Stimulated activated CD4-positive, alpha-beta T cell treated with anti-CD3 and anti-CD28 coated beads, Interleukin-4, amount 100 ng/mL, for 1 hour (primary cell): ENCODE data around the gene ADAMTSL4.

ENCODE experiments used
- DNase-seq: peaks from one replicate; pipeline ENCODE4 v3.0.0-alpha.2; 2020

The ADAMTSL4 gene

DNA sequence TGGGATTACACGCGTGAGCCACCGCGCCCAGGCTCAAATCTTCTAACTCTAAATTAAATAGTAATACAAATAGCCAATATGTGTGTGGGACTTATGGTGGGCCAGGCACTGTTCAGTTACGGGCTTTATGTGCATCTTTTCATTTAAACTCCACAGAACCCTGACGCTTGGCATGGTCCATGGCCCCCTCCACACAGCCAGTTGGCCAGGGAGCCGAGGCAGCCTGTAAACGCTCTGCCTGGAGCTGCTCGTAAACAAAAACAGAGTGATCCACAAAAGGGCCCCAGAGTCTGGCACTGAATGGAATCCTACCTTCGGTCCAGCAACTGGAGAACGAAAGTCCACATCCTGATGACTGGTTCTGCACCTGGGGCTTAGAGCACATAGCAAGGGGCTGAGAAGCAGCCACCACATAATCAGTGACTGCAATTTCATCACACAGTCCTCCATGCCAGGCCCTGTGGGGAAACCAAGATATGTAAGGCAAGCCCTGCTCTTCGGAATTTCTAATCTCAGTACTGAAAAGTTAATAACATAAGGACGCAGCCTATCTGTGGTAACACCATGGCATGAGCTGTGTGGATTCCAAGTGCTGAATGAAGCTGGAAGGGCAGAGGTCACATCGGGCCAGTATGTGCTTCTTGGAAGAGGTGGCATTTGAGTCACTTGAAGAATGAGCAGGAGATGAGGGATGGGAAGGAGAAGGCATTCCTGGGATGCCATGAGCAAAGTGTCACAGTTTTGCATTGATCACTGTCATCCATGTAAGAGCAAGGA is 13.5 kb upstream of the ADAMTSL4 start:
- no peak for DNase-seq

DNA sequence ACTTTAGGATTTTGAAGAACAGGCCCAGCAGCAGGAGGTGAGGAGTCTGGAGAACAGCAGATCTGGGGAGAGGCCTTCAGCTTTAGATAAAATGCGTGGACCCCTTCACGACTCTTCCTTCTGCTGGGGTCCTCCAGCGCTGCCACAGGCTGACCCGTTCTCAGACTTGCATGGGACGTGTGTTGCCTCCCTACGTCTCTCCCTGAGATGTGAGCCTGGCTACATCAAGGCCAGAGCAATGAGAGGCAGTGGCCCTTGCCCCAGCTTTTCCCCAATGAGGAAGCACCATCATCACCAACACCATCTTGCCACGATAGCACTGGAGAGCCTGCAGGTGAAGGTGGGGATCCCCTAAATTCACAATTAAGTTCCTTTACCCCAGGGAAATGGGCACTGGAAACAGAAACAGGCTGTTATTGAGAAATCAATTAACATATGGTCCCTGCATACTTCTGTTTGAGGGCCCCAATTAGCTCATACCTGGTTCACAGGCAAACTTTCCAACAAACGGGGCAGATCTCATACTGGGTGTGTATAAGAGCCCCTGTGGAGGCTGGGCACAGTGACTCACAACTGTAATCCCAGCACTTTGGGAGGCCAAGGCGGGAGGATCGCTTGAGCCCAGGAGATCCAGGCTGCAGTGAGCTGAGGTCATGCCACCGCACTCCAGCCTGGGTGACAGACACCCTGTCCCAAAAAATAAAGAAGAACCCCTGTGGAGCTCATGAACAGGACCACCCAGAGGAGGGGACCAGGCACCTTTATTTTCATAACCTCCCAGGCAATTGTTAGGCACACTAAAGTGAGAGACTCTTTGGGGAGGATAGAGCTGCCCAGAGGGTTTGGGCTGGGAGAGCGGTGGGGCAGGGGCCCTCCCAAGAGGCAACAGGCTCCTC is 12.1 kb upstream of the ADAMTSL4 start:
- no peak for DNase-seq

DNA sequence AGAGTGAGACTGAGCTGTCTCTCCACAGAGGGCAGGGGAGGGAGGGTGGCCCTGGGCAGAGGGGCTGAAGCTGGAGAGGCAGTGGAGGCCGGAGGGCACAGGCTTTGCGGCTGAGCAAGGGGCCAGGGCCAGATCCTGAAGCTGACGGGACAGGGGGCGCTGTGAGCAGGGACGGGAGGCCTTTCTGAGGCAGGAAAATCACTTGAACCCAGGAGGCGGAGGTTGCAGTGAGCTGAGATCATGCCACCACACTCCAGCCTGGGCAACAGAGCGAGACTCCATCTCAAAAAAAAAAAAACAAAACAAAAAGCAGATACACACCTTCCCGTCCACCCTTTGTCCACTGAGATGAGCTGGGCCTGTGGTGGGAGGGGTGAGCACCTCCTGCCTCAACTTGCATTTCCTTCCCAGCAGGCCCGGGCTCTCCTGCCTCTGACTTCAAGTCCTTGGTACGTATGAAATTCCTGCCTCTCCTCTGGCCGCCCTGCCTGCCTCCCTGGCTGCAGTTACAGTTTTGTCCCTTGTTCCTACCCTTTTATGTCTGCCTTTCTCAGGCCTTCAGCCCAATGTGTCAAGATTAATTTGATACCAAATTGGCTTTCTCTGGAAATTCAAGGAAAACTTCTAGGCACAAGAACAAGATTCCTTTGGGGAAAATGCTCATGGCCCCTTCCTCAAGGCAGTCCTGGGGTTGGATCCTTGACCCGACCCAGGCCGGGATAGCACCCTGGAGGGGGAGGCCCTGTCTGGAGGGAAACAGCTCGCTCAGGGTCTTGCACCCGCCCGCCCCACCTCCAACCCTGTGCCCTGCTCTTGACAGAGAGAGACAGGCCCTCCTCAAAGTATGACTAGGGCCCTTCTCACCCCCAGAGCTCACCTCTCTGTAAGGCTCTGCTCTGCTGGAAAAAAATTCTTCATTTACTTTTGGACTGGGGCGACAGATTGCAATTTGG is 11.2 kb upstream of the ADAMTSL4 start:
- no peak for DNase-seq

DNA sequence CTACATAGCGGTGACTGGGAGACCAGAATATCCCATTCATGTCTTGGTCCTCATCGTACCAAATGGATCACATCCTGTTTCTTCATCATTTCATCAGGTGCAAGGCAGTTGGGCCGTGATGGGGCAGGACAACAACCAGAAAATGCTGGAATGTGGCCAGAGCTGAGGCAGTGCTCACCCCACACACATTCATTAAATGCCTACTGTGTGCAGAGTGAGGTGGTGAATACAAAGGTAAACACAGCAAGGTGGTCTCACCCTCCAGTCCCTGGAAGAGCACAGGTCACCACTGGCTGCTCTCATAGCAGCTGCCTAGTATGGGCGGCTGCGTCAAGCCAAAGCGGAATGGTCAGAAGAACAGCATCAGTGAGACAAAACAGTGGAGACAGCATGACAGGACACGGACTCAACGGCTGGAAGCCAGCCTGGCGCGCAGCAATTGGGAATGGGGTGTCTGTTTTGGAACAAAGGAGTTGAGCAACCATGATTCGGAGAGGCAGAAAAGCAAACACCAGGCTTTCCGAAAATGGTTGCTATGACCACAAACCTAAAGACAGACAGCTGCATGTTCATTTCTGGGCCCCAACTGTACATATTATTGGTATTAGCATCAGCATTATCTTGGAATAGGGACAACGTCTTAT is 5.6 kb upstream of the ADAMTSL4 start:
- DNase-seq, result no peak

DNA sequence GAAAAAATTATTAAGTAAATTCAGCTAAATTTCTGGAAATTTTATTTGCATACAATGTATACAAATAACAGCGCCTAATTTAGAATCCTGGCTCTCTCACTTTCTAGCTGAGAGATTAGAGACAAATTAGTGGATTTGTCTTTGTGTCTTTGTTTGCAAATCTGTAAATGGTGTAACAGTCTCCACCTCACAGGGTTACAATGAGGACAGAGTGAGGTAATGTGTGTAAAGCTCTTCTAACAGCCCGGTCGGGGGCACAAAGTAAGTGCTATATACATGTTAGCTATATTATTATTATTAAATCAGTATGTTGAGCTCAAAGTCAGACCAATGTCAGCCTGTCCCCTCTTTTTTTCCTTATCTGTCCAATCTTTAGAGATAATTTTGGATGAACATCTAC is 5.0 kb upstream of the ADAMTSL4 start:
- DNase-seq, result no peak

DNA sequence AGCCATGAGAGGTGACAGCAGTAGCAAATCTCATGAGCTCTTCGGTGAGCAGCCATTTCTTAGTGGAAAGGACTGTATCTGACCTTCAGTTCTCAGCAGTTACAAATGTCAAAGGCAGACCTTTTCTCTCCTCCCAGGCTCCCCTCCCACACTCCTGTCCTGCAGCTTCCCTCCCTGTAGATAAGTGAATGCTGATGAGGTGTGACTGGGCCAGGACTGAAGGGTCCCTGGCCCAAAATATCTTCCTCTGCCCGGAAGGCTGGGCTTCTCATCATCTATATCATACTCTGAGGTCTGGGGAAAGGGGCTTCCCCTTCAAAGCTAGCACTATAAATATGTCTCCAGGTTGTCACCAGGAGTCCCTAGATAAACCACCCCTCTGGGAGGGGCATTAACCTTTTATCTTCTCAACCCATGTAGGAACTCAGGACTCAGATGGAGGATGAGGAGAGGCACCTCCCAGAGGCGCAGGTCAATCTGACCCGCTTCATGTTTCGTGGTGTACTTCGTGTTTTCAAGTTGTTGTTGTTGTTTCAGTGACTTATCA is 3.6 kb upstream of the ADAMTSL4 start:
- DNase-seq, result no peak

DNA sequence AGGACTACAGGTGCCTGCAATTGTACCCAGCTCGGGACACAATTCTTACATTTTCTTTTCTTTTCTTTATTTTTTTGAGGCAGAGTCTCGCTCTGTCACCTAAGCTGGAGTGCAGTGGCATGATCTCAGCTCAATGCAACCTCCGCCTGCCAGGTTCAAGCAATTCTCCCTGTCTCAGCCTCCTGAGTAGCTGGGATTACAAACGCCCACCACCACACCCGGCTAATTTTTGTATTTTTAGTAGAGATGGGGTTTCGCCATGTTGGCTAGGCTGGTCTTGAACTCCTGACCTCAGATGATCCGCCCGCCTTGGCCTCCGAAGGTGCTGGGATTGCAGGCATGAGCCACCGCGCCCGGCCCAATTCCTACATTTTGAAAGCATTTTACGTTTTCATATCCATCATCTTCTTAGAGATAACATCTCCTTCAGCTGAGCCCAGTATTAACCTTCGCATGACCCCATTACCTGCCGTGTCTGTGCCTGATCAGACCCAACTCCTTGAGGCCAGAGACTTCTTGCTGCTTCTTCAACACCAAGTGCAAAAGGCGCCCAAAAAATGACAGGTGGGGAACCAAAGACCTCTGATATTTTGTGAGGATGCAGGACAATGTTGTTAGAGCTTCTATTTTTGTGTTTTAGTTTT is 2.8 kb upstream of the ADAMTSL4 start:
- DNase-seq, result no peak

DNA sequence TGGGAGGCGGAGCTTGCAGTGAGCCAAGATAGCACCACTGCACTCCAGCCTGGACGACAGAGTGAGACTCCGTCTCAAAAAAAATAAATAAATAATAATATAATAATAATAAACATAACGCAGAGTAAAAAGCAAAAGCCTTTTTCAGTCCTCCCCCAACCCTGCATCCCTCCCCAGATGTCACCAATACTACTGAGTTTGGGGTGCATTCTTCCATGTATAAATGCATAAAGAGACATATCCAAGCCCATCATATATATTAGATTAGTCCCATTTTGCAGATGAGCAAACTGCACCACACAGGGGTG is 930 bp upstream of the ADAMTSL4 start:
- DNase-seq, result no peak

DNA sequence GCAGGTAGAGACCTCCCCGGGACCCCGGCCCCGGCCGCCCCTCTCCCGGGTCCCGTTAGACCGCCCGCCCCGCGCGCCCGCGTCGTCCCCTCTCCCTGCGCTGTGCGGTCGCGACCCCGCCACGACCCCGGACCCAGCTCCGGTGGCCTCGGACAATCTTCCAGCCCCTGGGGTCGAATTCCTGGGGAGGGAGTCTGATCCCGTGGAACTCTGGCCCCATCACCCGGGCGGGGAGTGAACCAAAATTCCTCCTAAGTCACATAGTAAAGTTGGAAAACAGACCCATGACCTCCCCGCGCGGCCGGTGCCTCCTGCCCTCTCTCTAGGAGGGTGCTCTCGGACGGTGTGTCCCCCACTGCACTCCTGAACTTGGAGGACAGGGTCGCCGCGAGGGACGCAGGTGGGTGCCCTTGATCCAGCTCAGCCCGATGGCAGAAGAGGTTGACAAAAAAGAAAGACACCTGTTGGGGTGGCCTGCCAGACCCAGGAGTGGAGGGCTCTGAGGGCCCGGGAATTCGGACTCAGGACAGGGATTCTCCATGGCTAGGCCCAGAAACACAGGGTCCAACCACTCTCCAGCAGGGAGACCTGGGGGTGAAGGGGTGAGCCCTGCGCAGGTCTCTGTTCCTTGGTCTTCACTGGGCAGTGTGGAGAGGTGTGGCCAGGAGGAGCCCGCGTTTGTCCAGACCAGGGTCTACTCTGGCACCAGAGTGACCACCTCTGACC is 451 bp downstream of the ADAMTSL4 start:
- no peak for DNase-seq

DNA sequence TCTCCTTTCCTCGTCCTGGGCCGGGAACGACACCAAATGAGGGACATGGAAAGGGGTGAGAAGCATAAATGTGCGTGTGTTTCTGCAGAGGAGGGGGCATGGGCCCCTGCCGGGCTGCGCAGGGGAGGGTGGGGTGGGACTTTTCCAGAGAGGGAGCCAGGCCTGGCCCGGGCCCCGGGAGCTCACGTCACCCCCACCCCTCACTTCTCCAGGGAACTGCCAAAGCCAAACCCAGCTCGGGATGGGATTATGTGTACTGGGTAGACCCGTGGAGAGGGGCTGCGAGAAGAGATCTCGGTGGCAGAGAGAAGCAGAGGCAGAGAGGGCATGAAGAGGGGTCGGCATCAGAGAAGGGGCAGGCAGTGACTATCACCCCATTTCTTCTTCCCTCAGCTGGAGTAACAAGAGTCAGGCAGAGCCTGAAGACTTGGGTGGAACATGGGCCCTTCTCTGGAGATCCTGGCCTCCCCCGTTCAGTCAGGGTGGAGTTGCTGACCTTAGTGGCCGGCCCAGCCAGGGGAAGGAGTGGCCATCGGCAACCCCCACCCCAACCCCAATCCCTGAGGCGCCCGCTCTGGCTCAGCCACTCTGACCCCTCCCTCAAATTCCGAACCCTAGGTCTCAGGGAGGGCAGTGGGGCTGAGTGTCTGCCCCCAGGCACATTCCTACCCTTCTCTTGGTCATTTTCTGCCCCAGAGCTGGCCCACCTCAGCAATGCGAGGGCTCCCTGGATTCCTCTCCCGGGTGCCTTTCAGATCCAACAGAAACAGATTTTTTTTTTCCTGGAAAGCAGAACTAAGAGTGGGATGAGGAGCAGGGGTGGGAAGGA is 1.2 kb downstream of the ADAMTSL4 start:
- no peak for DNase-seq

DNA sequence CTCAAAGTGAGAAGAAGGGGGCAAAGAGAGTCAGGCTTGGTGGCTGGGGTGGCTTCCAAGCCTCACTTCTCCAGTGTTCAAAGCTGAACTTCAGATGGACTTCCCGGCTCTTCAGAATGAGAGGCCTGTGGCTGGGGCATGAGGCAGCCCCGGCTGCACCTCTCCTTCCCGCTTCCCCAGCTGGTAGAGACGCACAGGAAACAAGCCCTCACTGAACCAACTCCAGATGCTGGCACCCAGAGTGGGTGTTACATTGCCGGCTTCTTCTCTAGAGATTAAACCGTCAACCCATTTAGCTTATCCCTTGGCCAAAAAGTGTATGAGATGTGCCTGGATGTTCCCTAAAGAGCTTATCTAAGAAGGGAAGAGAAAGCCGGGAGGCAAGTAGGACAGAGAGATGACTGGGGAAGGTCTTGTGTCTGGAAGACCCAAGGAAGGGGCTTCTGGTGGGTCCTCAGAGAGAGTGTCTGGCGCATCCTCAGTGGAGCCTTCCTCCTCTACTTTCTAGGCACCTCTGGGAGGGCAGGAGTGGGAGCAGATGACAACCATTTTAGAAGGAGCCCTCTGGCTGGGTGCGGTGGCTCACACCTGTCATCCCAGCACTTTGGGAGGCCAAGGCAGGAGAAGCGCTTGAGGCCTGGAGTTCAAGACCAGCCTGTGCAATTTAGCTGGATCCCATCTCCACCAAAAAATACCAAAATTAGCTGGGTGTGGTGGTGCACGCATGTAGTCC is 2.0 kb downstream of the ADAMTSL4 start:
- DNase-seq, result no peak

DNA sequence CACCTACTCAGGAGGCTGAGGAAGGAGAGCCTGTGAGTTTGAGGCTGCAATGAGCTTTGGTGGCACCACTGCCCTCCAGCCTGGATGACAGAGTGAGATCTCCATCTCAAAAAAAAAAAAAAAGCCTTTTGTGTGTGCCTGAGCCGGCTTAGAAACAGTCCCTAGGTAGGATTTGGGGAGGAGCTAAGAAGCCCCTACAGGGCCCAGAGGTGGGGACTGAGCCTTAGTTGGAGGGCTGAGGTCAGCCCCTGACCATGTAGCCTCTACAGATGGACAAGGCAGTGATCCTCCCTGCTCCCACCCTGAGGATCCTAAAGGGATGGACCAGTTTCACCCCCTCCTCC is 2.5 kb downstream of the ADAMTSL4 start:
- DNase-seq, result no peak

DNA sequence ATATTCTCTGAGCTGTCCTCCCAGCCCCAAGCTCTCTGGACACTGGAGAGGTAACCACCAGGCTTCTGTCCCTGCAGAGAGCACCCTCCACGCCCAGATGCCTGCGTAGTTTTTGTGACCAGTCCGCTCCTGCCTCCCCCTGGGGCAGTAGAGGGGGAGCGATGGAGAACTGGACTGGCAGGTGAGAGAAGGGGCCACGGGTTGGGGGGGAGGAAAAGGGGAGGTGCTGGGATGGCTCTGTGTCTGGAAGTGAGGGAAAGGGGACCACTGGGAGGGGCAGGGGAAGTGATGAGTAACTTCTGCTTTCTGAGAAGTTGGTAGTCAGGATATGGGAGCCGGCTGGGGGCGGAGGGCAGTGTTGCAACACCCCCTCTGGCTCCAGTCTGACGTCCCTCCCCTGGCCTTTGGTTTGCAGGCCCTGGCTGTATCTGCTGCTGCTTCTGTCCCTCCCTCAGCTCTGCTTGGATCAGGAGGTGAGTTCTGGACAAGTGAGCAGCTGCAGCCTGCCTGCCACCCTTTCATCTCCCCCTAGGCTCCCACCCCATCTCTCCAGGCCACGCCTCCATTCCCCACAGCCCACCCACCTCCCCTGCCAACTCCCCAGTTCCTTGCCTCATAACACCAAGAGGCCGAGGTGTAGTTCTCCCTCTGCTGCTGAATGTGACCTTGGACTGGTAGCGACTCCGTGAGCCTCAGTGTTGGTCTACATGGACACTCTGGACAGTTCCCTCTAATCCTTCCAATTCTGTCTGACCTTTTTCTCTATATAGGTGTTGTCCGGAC is 3.1 kb downstream of the ADAMTSL4 start:
- DNase-seq, result no peak

DNA sequence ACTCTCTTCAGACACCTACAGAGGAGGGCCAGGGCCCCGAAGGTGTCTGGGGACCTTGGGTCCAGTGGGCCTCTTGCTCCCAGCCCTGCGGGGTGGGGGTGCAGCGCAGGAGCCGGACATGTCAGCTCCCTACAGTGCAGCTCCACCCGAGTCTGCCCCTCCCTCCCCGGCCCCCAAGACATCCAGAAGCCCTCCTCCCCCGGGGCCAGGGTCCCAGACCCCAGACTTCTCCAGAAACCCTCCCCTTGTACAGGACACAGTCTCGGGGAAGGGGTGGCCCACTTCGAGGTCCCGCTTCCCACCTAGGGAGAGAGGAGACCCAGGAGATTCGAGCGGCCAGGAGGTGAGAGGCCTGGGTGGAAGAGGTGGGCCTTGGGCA is 3.7 kb downstream of the ADAMTSL4 start:
- no peak for DNase-seq

DNA sequence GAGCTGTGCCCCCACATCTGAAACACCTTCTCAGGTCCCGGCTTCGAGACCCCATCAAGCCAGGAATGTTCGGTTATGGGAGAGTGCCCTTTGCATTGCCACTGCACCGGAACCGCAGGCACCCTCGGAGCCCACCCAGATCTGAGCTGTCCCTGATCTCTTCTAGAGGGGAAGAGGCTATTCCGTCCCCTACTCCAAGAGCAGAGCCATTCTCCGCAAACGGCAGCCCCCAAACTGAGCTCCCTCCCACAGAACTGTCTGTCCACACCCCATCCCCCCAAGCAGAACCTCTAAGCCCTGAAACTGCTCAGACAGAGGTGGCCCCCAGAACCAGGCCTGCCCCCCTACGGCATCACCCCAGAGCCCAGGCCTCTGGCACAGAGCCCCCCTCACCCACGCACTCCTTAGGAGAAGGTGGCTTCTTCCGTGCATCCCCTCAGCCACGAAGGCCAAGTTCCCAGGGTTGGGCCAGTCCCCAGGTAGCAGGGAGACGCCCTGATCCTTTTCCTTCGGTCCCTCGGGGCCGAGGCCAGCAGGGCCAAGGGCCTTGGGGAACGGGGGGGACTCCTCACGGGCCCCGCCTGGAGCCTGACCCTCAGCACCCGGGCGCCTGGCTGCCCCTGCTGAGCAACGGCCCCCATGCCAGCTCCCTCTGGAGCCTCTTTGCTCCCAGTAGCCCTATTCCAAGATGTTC is 4.3 kb downstream of the ADAMTSL4 start:
- DNase-seq, result no peak

DNA sequence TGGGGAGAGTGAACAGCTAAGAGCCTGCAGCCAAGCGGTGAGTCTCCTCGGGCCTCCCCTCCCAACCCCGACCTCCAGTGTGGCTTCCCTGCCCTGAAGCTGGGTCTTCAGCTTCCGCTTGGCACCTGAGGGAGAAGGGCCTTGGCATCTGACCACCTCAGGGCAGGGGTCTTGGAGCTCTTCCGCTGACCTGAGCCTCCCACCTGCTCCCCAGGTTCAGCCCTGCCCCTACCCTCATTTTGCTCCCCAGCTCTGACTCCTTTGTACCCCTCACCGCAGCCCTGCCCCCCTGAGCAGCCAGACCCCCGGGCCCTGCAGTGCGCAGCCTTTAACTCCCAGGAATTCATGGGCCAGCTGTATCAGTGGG is 4.9 kb downstream of the ADAMTSL4 start:
- no peak for DNase-seq

DNA sequence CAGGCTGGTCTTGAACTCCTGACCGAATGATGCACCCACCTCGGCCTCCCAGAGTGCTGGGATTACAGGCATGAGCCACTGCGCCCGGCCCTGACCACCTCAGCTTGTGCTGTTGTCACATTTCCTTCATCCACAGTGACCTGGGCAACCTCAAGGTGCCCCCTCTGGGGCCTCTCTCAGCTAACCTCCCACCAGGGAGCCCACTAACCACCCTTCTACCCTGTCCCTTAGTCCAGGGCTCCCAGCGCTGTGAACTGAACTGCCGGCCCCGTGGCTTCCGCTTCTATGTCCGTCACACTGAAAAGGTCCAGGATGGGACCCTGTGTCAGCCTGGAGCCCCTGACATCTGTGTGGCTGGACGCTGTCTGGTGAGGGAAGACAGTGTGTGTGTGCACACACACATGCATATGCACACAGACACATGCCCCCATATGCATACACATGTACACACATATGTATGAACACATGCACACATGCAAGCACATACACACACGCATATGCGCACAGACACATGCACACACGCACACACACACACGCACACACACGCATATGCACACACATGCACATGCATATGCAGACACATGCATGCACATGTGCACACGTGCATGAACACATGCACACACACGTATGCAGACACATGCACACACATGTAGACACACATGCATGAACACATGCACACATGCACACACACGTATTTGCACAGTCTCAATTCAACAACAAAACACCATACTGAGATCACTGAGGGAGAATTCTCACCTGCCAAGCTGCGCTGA is 6.2 kb downstream of the ADAMTSL4 start:
- no peak for DNase-seq
